Measurements from ENCODE around the gene NRIP3. TPM values are rescaled to one million over a fixed set of nuclear protein-coding genes. Genes with fewer than 3 reads are reported as not detected.

The NRIP3 gene
- total and polyA plus RNA-seq, 9 of the 15 experiments (the other 6 are each of a cell fraction or from before 2014, with no cell fraction given), result 4.4 to 18.7 (median 11.6) TPM

DNA sequence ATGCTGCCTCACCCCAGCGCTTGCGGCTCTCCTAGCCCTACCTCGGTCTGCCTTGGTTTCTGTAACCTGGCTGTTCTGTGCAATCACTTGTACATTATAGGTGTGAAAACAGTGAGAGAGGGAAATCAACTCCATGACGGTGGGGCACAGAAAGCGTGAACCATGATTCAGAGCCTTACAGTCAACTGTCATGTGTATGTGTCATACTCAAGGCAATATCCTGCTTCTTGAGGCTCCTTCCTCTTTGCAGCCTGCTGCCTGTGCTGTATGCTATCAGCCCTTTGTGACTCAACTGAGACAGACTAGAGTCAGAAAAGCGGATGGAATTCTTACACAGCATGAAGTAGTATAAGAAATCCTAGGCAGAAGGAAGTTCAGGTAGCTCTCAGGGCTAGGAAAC is 2.1 kb downstream of the NRIP3 start (continued):
- no peak for TF ChIP-seq ZNF277 (CRISPR knock-in tag; IDR thresholded peaks at IDR 0.05; ENCODE audit: borderline replicate concordance)
- TF ChIP-seq TEAD4 (IDR thresholded peaks at IDR 0.05; ENCODE audit: low read length), result peak; percentile 15; the same call in 1 of the 2 replicates
- TF ChIP-seq TEAD4 (CRISPR knock-in tag; IDR thresholded peaks at IDR 0.05; ENCODE audit: borderline replicate concordance), result no peak
- TF ChIP-seq ERF (CRISPR knock-in tag; IDR thresholded peaks at IDR 0.05), result no peak
- no peak for TF ChIP-seq MLX (CRISPR knock-in tag; conservative IDR thresholded peaks at IDR 0.05)
- no peak for TF ChIP-seq NFYB (IDR thresholded peaks at IDR 0.05; ENCODE audit: extremely low read depth, insufficient read length)
- no peak for TF ChIP-seq ZNF57 (CRISPR knock-in tag; IDR thresholded peaks at IDR 0.05)
- TF ChIP-seq ZNF780A (CRISPR knock-in tag; IDR thresholded peaks at IDR 0.05), result no peak
- TF ChIP-seq MCM5 (IDR thresholded peaks at IDR 0.05; ENCODE audit: low read depth), result no peak
- no peak for TF ChIP-seq NR3C1 (CRISPR knock-in tag; IDR thresholded peaks at IDR 0.05)
- 0 out of 2 replicates have a peak, but pooled peaks have one; percentile 26 for TF ChIP-seq GABPA (tag; conservative IDR thresholded peaks at IDR 0.05; ENCODE audit: low read depth)
- no peak for TF ChIP-seq ZHX1 (conservative IDR thresholded peaks at IDR 0.05; ENCODE audit: low read length)
- no peak for TF ChIP-seq HDAC1 (IDR thresholded peaks at IDR 0.05)
- TF ChIP-seq PHB2 (IDR thresholded peaks at IDR 0.05; ENCODE audit: low read depth), result no peak
- TF ChIP-seq ZNF232 (CRISPR knock-in tag; IDR thresholded peaks at IDR 0.05), result no peak
- TF ChIP-seq, protein P1, sequence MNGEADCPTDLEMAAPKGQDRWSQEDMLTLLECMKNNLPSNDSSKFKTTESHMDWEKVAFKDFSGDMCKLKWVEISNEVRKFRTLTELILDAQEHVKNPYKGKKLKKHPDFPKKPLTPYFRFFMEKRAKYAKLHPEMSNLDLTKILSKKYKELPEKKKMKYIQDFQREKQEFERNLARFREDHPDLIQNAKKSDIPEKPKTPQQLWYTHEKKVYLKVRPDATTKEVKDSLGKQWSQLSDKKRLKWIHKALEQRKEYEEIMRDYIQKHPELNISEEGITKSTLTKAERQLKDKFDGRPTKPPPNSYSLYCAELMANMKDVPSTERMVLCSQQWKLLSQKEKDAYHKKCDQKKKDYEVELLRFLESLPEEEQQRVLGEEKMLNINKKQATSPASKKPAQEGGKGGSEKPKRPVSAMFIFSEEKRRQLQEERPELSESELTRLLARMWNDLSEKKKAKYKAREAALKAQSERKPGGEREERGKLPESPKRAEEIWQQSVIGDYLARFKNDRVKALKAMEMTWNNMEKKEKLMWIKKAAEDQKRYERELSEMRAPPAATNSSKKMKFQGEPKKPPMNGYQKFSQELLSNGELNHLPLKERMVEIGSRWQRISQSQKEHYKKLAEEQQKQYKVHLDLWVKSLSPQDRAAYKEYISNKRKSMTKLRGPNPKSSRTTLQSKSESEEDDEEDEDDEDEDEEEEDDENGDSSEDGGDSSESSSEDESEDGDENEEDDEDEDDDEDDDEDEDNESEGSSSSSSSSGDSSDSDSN (IDR thresholded peaks at IDR 0.05; ENCODE audit: borderline replicate concordance in 1 of 2, low read depth in 2 of 2, low read length in 2 of 2), result 0 out of 4 replicates have a peak, but pooled peaks of 1 of the 2 experiments have one; percentile 38
- no peak for TF ChIP-seq GTF2A2 (tag; IDR thresholded peaks at IDR 0.05)
- no peak for TF ChIP-seq ASH1L (IDR thresholded peaks at IDR 0.05; ENCODE audit: borderline replicate concordance, low read depth, partially characterized antibody)
- peak; percentile 52; the same call in 1 of the 2 replicates for TF ChIP-seq GABPB1 (CRISPR knock-in tag; IDR thresholded peaks at IDR 0.05)

All from K562 (cell line).